NCI-H748 treated with DMSO at 0.1 percent for 48 hours (cell line): ENCODE results near the gene EGFR.

Experiments
- DNase-seq: peaks from one replicate; lab custom pipeline; 2025; lab: John Stamatoyannopoulos, UW

The EGFR gene

DNA sequence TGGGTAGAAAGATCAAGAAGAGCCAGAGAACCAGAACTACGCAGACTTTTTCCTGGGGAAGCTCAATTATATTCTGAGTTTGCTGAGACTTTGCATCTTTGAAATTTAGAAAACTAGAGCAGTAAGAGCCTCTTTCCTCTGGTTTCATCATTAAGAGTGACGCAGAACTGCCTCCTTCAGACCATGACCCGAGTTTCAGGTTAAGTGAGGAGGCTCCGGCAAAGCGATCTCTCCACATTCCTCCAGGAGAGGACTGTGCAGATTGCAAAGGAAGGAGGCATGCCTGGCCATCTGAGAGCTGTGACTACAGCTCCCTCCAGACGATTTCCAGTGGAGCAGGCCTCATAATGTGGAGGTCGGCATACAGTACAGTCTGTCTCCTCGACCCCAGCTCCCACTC lies 230.5 kb downstream of the EGFR start:
- DNase-seq, result no peak

DNA sequence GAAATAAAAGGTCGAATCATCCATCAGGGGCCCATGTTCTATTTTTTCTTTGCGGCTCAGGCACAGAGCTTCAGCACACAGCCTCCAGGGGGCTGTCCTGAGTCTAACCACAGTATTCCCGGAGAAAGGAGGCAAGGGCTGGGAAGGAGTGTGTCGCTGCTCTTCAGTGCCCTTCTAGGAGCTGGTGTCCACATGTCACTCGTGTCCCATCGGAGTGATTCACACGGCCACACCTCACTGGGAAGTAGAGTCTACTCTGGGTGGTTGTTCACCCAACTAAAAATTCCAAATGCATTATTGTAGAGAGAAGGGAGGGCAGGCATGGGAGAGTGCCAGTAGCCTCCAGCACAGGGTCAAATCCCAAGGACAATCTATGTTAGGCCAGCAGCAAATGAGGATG lies 231.5 kb downstream of the EGFR start:
- peak; percentile 12 for DNase-seq

DNA sequence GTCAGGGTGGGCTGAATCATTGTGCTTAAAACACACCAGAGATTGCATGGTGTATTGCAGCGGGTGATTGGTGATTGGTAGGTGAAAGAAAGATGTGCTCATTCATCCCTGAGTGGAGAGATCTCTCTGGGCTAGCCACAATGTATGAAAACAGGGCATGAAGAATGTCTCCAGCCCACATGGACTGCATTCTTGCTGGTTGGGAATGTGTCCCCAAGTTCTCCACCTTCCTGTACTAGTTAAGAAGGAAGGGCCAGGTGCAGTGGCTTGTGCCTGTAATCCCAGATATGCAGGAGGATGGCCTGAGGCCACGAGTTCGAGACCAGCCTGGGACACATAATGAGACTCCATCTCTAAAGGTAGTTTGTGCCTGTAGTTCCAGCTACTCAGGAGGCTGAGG lies 232.5 kb downstream of the EGFR start:
- no peak for DNase-seq

DNA sequence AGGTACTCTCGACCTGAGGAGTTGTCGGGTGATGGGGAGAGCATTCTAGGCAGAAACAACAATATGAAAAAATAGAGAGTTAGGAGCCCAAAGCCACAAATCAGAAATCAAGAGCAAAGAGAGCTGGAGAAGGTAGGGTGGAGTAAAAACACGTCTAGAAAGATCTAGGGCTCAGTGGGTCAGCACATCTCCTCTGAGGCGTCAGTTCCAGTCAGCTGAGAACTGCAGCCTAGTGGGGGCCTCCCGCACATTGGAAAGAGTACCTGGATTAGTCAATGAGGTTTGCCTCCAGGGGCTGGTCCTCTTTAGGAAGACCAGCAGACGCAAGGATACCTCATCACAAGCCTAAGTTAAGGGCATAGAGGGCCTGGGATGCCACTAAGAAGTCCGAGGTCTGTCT lies 233.1 kb downstream of the EGFR start:
- DNase-seq, result no peak

DNA sequence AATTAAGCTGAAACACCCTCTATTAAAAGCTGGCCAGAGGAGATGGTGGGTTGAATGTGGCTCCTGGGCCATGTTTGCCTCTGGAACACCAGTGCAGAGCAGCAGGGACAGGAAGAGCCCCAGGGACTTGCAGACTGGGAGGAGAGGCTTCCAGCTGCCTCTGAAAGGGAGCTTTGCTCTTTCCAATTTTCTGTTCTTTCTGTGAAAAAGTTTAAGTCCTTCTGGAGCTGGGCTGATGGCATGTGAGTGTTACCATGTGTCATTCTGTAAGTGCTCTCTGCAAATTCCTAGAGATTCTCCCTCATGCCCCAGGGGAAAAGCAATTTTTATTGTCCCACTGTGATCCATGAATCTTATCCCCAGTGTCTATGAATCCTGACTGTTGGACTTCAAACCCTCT lies 233.6 kb downstream of the EGFR start:
- no peak for DNase-seq

DNA sequence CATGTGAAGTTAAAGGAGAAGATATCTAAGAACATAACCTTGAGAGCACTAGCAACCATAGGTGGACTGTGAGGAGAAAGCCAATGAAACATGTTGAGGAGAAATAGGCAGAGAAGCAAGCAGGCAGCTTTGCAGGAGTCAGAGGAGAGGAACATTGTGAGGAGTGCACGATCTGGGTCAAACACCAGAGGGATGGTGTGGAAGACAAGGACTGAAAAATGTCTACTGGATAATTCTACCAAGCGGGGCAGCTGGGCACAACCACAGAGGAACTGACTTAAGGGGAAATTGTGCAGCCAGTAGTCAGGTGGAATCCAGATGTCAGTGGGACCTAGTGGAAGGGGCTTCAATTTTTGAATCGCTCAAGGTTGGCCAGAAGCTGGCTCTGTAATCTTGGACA lies 234.4 kb downstream of the EGFR start:
- DNase-seq, result no peak

DNA sequence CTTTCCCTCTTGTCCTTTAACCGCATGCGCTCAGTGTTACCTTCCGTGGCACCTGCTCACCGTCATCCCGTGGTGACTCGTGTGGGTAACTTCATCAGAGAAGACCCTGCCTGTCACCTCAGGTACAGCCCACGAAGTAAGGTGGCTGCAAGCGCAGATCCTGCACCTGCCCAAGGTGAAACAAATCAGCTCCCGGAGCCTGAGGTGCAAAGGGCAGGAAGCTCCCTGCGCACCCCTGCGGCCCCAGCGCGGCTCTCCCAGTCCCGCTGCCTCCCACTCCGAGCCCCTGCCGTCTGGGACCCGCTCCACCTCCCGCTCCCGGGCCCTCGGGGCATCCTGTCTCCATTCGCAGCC lies 235.4 kb downstream of the EGFR start:
- DNase-seq, result no peak

DNA sequence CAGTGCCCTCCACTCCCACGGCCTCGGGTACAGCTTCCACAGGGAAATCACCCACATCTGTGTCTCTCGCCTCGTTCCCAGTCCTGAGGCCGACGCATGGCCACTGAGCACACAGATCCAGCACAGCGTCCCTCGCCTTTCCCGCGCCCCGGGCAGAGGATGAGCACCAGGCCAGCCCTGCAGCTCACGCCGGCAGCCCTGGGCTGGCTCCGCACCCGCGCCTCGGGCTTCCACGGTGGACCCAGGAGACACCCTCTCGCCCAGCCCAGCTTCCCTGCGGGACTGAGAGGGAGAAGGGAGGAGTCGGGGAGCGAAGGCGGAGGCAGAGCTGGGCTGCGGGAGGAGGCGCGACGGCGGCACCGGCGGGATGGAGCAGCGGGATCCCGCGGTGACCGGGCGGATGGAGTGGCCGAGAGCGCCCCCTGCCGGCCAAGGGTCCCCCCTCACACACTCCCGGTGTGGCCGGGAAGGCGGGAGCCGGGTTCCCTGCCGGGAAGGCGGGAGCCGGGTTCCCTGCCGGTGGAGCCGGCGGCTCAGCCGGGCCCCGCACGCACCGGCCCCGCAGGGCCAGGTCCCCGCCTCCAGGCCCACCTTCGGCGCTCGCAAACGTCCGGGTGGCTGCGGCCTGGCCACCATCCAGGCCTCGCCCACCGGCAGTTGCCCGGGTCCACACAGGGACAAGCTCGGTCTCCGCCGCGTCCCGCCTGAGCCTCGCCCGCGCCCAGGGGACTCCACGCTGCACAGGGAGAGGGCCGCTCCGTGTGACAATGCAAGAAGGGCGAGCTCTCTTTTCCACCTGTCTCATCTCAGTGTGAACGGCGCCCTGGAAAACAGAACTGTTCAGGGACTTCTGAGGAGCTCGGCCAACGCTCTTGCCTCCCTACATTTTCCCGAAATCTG lies 236.0 kb downstream of the EGFR start:
- peak; percentile 71 for DNase-seq

DNA sequence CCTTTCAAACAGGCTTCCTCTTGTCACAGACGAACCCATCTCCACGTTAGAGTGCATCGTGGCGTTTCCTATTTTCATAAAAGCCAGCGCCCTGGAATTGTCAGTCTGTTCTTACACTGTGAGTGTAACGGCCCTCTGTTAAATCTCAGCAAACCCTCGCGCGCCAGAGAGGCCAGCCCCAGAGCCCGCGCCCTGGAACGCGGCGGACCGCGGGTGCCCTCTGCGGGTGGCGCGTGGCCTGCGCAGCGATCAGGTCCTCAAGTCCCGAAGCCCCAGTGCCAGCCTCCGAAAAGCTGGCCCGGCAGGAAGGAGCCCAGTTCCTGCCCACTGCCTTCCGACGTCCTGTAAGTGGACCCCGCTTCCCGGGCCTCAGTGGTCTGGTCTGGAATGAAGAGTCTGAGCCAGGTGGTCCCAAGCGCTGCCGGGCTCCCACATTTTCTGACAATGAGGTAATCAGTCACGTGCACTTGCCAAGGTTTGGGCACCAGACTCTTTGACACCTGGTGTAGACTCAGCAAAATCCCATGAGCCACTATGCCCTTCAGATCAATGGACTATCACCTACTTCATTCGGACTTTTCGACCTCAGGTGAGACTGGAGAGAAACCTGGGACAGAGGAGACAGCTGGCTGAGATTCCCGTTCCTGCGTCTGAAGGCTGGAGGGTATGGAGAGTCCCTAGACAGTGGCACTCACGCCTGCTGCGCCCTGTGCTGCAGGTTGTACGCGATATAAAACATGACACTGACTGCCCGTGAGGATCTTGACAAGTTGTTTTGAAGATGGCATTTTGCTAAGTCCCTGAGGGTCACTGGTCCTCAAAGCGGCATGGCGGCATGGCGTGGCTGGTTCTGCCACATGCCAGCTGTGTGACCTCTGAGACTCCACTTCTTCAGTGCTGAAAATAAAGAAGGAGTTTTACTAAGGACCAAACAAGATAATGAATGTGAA lies 237.0 kb downstream of the EGFR start:
- DNase-seq, result peak; percentile 52

DNA sequence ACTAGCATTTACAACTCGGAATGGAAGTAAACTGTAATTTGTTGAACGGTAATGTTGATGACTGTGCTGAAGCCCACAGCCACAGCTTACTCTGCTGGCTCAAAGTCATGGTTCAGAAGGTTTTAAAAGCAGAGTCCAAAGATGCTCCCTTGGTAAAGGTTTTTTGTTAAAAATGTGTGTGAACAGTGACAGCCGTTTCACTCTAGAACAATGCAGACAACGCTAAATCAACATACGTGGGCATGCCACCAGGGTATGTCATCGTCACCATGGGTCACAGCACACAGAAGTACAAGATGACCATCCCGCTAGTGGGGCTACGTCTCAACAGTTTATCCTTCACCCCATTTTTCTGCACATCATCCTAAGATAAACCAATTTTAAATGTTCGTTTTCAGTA lies 239.8 kb downstream of the EGFR start:
- DNase-seq, result peak; percentile 23

DNA sequence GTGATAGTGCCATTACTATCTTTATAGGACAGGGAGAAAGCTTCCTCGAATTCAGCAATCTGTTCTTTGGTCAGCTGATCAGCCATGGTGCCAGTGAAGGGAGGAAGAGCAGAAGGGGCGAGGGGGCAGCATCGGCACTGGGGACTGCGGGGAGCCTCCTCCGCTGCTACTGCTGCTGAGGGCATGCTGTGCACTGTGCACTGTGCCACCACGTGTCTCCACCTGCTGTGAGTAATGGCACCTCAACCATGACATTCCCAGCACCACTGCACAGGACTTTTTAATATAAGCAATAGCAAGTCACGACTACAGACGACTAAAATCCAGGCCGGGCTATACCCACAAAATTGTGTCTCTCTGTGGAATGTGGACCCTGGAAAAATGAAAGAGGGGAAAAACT lies 241.4 kb downstream of the EGFR start:
- no peak for DNase-seq

DNA sequence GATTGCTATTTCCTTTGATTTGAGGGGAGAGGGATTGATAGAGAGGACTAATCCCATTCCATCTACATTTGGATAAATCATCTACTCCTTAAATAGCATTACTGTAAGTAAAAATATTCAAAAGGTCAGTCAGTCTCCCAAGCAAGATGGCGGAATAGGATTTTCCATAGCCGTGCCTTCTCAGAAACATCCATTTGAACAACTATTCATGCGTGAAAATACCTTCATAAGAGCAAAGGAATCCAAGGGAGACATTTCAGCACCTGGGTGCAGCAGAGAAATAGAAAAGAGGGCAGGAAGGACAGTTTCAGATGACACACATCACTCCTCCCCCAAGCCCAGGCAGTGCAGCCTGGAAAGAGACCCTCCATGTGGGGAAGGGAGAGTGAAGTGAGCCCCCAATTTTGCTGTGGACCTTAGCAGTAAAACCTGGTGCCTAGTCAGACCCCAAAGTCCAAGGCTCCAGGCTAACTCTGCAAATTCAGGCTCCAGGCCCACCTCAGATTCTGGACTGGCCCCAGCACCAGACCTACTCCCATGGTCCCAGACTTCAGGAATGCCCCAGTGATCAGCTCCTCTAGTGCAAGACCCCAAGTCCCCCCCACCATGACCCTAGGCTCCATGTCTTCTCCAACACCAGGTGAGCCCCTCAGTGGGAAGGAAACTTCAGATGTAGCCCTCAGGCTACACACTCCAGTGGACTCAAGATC lies 242.0 kb downstream of the EGFR start:
- DNase-seq, result no peak
